Omental fat pad (tissue), 4 donors: ENCODE data around the gene CHADL. TPM values are rescaled to one million over a fixed set of nuclear protein-coding genes. Genes with fewer than 3 reads are reported as not detected.

Experiments used
- ATAC-seq: fragments of 150-250 bp; one replicate; pipeline ENCODE4 v1.9.1; 2016; ENCODE audit warnings: mild to moderate bottlenecking, moderate library complexity; ENCODE audit not compliant: low FRiP score
- DNase-seq: peaks from one replicate; pipeline ENCODE4 v3.0.0-alpha.2; 2019; ENCODE audit warnings: low spot score
- CTCF ChIP-seq, 3 donors: fragments of 450-650 bp; IDR thresholded peaks; one replicate each; pipeline ENCODE4 v1.5.1; 2016 to 2017; ENCODE audit warnings: antibody characterized with exemption in 3 of 3, mild to moderate bottlenecking in 3 of 3, moderate library complexity in 2 of 3
- total RNA-seq, 4 donors: library from RNA; depleted of rRNA; stranded (reverse); fragments of >200 nt; gene quantifications; one replicate each; pipeline ENCODE4 v1.1.0, GENCODE V29; 2016

Gene CHADL
- total RNA-seq, 4 donors from 2014 or later, result 0.56 to 2.5 (median 1.4) TPM

DNA sequence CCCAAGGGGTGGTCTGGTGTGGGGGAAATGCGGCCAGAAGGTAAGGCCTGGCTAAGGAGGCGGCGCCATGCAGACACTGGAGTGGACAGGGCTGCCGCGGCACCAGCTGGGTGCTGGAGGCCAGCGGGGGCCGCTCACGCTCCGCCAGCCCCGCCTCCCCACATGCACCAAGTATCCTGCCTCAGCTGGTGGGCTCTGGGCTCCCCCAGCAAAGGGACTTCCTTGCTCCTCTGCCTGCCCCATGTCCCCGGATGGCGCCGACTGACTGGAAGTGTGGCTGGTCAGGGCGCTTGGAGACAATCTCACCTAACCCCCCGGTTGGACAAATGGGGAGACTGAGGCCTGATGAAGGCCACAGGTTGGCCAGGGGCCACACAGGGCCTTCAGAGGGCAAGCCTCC is 7.6 kb upstream of the CHADL start:
- no peak for TF ChIP-seq CTCF (IDR thresholded peaks at IDR 0.05)
- DNase-seq, result no peak
- ATAC-seq, result no peak

- no peak for ATAC-seq
- DNase-seq, result no peak
- TF ChIP-seq CTCF (IDR thresholded peaks at IDR 0.05), result no peak
These were observed 7.0 kb upstream of the CHADL start for GRCh38 chr22:41247703-41248102.

- DNase-seq, result no peak
- TF ChIP-seq CTCF (IDR thresholded peaks at IDR 0.05), result no peak
- ATAC-seq, result no peak
These were observed 5.3 kb upstream of the CHADL start for GRCh38 chr22:41245917-41246499.

- DNase-seq, result no peak
- no peak for ATAC-seq
- TF ChIP-seq CTCF (IDR thresholded peaks at IDR 0.05), result no peak
These were observed 2.6 kb upstream of the CHADL start for GRCh38 chr22:41243361-41243760.

- DNase-seq, result no peak
- no peak for TF ChIP-seq CTCF (IDR thresholded peaks at IDR 0.05)
- ATAC-seq, result no peak
These were observed 1.8 kb upstream of the CHADL start for GRCh38 chr22:41242396-41243117.

DNA sequence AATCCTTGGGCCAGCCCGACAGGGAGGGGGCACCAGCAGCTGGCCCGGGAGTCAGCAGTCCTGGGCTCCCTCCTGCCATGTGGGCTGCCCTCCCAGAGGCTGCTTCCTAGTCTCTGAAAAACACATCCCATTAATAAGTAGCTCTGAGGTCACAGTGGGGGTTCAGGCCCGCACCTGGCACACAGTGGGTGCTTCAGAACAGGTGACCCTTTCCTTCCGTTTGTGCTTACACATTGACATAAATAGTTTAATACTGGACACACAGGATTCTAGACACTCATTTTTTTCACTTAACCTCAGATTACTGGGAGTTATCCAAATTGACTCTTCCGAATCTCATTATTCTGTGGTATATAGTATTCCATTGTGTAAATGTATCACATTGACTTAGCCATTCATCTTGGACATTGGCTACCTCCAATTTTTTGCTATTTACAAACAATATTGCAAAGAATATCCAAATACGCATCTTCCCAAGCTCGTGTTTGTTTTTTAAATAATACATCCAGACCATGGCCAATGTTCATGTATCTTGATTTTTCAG is 474 bp upstream of the CHADL start:
- DNase-seq, result no peak
- no peak for TF ChIP-seq CTCF (IDR thresholded peaks at IDR 0.05)
- no peak for ATAC-seq
